Activated CD4-positive, CD25-positive, alpha-beta regulatory T cell treated with anti-CD3 and anti-CD28 coated beads, Interleukin-2, amount 50 U/mL, for 72 hours (primary cell): Measurements from ENCODE around the gene SLC34A2.

Experiments used
- DNase-seq: peaks from one replicate; pipeline ENCODE4 v3.0.0; 2021

Gene SLC34A2

GRCh38 chr4:25727711-25728493, 72.3 kb downstream of the SLC34A2 start:
- DNase-seq: no peak
